Measurements from ENCODE around the gene RRAGD. TPM values are rescaled to one million over a fixed set of nuclear protein-coding genes. Genes with fewer than 3 reads are reported as not detected.
"Not testable (repeated sequence)": the region's sequence is repeated elsewhere in the genome, so short reads cannot be mapped to it uniquely, and the experiment has no call there.

Gene RRAGD
- polyA plus RNA-seq, 4 donors, result 29.9 to 37.3 (median 34.5) TPM

DNA sequence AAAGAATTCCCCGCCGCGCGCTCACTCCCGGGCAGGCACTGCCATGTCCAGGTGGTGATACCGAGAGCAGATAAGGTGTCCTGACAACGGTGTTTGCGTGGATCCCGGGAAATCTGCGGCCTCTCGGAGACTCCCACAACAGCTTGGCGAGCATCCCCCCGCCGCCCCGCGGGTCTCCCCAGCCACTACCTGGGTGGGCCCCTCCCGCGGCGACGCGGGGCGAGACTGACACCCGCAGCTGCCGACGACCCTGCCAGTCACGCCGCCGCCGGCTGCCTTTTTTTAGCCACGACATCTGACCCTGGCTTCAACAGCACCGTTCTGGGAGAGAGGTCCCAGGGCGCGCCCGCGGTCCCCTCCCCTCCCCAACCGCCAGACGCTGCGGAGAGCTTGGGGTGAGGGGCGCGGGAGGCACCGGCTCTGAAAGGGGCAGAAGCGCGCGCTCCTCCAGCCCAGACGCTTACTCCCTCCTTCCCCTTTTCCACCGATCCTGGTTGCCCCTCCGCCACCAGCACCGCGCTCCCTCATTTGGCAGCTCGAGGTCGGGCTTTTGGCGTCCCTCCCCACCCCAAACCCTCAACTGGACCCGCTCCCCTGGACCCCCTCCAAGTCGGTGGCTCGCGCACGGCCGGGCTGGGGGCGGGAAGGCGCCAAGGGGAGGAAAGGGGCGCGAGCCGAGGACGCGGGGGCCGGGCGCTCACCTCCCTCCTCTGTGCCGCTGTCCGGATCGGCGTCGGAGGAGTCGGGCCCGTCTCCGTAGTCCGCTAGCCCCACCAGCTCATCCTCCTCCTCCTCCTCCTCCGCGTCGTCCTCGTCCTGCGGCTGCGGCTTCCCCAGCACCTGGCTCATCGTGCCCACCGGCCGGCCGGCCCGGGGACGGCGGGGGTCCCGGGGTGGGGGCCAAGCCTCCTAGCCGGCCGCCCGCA lies 665 bp downstream of the RRAGD start:
- DNase-seq (ENCODE audit: low read depth in 4 of 4, low spot score in 2 of 4), result no peak

DNA sequence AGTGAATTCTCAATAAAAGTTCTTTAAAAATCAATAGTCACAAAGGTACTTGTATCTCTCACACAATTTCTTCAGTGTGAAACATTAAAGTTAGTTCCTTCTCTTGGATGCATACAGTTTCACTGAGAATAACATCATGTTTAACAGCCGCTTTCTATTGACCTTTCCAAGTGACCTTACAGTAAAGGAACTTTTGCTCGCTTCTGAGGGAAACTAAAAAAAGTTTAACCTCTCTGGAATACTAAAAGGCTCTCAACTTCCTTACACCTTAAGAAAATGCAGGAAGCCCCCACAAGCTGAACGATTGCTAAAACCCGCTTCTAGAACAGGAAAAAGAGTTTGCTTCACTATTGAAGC lies 1.3 kb downstream of the RRAGD start:
- DNase-seq (ENCODE audit: low read depth in 4 of 4, low spot score in 2 of 4), result no peak

DNA sequence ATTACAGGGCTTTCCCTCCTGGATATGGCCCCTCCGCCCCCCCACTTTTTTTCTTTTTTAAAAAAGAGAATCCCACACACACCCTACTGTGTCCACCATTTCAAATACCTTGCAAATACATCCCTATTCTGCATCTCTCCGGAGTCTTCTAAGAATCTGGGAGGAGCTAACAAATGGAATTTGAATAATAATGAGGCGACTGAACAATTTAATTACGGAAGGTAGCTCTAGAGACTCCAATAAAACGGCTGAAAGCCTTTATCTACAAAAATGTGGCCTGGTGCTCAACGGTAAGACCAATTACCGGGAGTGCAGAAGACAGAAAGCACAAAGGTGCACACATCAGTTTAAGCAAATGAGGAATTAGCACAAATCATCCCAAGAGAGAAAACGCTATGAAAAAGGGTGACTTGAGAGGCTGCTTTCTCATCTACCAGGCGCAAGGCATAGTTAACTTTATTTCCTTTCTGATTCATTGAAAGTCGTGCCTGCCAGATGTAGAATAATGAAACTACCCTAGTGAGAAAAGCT lies 1.8 kb downstream of the RRAGD start:
- no peak for DNase-seq (ENCODE audit: low read depth in 4 of 4, low spot score in 2 of 4)

DNA sequence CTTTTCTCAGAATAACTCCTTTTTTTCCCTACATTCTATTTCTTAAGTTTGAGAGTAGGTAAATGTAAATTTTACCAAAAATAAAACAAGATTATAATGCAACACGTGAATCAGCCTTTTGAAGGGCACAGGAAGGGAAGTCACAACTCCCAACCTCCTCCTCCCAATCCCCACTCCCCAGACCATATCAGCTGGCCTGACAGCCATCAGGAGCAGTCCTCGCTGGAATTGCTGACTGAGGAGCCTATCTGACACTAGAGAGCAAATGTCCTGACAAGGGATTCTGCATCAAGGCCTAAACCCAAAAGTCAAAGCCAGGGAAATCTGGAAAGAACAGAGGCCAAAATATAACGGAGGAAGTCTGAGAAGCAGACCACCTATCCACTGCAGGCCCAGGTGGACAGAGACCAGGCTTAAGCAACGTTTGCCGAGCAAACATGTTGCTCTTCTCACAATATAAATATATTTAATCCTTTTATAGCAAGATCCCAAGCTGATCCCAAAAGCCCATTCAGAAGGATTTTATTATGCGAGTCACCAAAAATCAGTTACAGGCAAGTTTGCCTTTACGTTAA lies 2.5 kb downstream of the RRAGD start:
- no peak for DNase-seq (ENCODE audit: low read depth in 4 of 4, low spot score in 2 of 4)

DNA sequence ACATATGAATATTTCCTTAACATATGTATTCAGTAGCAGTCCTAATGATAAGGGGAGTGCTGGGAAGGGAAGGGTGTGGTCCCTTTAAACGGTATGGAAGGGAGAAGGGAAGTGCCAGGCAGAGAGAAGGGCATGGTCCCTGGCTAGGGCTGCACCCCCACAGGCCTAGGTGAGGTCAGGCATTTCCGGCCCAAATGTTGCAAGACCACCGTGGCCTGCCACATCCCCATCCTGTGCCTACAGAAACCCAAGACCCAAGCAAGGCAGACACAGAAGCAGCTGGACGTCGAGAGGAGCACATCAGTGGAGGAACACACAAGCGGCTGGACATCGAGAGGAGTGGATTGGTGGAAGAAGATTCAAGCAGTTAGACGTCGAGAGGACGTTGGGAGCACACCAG lies 5.9 kb downstream of the RRAGD start:
- DNase-seq (ENCODE audit: low read depth in 4 of 4, low spot score in 2 of 4), result no peak

DNA sequence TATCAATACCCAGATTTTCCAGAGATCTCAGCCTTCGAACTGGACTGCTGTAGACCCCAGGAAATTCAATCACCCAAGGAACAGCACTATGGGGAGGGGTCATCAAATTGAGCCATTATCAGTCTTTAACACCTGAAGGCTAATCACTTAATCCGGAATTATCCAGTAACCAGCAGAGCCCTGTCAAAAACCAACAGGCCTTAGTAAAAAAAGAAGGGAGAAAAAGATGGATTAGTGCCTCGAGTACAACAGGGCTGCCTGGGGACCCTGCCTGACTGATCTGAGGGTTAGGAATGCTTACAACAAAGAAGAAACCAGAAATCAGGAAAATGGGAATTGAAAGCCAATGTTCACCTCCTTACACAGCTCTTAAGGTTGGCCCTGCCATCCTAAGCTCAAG lies 7.6 kb downstream of the RRAGD start:
- no peak for DNase-seq (ENCODE audit: low read depth in 4 of 4, low spot score in 2 of 4)

DNA sequence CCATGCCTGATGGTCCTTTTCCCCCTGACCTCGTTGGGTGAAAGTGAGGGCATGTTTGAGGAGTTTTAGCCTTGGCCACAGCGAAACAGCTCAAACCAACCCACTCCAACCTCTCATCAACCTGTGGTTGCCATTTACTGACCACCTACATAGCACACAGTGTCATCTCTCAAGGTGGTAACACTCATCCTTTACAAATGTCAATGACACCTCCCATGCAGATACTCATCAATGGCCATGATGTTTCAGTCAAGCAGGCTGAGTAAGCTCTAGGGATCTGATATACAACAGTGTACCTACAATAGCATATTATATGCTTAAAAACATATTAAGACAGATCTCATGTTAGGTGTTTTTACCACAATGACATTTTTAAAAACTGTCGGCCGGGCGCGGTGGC lies 9.3 kb downstream of the RRAGD start:
- no peak for DNase-seq (ENCODE audit: low read depth in 4 of 4, low spot score in 2 of 4)

DNA sequence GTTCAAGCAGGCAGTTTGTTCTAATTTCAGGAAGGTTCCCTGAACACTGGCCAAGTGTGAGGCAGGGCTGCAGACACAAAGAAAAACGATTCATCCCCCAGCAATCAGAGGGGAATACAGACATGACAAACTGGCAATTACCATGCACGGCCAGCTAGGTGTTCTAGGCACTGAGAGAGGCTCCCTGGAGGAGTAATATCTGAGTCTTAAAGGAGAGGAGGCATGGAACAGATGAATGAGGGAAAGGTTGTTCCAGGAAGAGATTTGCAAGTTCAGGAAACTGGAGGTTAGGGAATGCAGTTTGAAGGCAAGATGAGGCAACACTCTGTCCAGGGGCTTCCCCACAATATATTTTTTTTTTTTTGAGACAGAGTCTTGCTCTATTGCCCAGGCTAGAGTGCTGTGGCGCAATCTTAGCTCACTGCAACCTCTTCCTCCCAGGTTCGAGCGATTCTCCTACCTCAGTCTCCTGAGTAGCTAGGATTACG lies 11.1 kb downstream of the RRAGD start:
- DNase-seq (ENCODE audit: low read depth in 4 of 4, low spot score in 2 of 4), result no peak

DNA sequence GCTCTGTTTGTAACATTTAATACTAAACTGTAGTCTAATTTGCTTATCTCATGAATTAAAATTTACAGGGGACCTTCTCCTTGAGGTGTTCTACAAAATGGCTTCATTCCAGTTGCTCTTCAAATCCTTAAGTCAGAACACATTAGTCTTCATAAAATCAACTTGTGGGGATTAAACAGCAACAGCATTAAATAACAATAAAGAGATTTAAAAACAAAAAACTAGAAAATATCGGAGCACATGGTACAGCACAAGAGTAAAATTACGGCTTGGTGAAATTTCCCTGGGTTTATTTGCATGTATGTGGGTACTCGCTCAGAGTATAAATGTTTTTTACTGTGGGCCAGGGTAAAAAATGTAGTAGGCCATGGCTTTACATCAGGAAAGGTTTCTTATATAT lies 12.0 kb downstream of the RRAGD start:
- no peak for DNase-seq (ENCODE audit: low read depth in 4 of 4, low spot score in 2 of 4)

DNA sequence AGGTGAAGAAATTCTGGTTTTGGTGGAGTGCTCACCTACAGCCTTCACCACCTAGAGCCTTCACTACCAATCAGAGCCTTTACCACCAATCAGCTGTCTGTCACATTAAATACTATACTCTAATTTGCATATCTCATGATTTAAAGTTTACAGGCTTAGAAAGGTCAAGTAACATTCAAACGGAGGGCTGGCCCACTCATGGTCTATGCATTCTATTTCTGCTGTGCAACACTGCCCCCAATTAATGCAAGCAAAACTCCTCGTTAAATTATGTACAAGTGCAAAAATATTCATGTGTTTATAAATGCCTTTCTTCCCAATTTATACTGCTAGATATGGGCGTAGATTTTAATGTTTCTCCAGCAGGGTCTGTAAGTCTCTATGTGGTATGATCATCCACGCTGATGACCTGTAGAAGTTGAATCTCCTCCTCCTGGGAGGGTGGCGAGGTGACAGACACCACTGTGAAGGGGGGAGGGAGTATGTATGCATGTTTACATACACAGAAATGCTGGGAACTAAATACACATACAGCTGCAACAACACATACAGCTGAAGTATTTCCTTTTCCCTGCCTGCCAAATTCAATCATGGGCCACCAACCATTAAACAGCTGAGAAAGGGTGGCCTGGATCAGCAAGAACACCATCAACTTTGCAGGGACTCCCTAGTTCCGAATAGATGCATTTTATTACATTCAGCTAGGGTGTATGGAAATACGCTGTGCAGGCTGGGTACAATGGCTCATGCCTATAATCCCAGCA lies 13.1 kb downstream of the RRAGD start:
- DNase-seq (ENCODE audit: low read depth in 4 of 4, low spot score in 2 of 4), result no peak

DNA sequence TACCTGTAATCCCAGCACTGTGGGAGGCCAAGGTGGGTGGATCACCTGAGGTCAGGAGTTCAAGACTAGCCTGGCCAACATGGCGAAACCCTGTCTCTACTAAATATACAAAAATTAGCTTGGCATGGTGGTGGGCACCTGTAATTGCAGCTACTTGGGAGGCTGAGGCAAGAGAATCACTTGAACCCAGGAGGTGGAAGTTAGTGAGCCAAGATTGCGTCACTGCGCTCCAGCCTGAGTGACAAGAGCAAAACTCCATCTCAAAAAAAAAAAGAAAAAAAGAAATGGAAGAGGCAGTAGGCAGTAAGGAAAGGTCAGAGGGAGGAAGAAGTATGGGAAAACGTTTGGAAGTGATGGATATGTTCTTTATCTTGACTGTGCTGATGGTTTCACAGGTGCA lies 14.2 kb downstream of the RRAGD start:
- DNase-seq (ENCODE audit: low read depth in 4 of 4, low spot score in 2 of 4), result not testable (repeated sequence)

DNA sequence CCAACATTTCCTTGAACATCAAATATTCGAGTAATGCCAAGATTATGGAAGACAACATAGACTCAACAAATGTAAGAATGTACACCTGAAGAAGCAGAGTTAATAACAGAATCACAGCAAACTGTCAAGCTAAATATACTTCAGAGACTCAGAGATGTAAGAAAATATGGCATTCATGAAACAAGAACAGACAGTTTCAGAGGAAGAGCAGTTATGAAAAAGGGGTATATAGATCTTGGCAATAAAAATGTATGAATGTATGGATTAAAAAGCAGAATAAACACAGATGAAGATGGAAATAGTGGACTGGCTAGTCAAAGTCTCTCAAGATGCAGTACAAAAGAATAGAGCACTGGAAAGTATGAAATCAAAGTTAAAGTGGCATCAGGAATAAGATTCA lies 18.4 kb downstream of the RRAGD start:
- no peak for DNase-seq (ENCODE audit: low read depth in 4 of 4, low spot score in 2 of 4)

DNA sequence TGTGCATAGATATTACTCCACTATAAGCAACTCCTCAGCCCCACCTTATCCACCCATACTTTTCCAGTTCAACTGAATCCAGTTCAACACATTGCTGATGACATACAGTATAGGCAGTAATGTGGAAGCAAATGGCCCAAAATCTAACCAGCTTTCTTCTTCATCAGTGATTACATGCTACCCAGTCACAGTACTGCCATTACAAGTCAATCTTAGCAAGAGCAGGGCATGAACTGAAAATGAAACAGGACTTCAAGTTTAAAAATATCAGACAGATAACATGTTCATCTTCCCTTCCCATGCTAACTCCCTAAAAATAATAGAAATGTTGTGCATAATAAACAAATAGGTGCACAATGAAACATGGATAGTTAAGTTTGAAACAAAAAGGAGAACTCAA lies 19.2 kb downstream of the RRAGD start:
- DNase-seq (ENCODE audit: low read depth in 4 of 4, low spot score in 2 of 4), result no peak

DNA sequence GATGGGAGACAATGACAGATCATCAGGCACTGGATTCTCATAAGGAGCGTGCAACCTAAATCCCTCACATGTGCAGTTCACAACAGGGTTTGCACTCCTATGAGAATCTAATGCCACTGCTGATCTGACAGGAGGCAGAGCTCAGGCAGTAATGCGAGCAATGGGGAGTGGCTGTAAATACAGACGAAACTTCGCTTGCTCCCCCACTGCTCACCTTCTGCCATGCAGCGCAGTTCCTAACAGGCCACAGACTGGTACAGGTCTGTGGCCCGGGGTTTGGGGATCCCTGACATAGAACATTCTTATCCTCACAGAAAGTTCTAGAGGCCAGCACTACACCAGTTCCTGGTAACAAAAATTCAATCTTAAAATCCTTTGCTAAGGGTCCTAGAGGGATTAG lies 23.2 kb downstream of the RRAGD start:
- DNase-seq (ENCODE audit: low read depth in 4 of 4, low spot score in 2 of 4), result no peak

DNA sequence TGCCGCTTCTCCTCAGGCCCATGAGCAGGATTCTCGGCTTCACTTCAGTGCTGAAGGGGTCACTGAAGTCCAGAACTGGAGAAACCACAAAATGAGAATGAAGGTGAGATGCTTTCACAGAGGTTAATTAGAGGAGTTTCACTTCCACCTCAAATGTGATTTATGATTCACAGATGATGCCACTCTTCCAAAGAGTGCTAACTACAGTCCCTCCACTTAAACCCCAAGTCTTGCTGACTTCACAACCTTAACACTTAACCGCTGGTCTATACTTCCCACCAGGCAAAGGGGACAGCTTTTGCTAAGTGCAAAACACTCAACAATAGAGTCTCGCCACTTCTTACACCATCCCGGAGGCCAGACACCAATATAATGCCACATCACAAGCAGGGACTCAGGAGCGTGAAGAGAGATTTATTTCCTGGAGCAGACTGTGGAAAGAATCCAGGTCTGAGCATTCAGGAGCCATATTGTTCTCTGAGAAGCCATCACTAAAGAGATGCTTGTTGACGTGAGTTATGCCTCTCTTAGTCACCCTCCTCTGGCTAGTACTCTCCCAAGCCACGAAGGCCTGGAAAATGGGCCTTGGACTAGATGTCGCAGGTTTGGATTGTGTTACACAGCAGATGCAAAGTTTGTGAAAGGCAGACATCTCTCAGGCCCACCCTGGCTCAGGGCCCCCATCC lies 24.4 kb downstream of the RRAGD start:
- no peak for DNase-seq (ENCODE audit: low read depth in 4 of 4, low spot score in 2 of 4)

DNA sequence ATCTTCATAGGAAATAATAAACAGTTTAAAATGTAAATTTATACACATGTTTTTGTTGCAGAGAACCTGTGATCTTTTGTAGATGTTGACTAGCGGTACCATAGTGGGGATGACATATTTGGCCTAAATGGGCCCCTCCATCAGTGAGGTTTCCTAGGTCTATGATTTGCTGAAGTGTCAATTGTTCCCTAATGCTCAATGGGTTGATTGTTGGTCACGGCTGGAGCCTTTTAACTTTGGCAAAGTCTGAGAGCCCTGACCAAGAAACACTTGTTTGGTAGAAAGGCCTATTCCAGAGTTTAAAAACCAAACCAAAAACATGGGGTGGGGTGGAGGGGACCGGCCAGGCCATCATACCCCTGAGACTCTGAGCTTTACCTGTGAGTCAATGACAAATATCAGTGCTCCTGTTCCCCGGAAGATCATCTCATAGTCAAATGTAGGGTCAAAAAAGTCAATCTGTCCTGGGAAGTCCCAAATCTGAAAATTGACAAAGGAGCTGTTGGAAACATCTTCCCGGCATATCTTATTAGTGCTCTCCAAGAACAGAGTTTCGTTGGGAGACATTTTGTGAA lies 25.1 kb downstream of the RRAGD start:
- DNase-seq (ENCODE audit: low read depth in 4 of 4, low spot score in 2 of 4), result no peak

DNA sequence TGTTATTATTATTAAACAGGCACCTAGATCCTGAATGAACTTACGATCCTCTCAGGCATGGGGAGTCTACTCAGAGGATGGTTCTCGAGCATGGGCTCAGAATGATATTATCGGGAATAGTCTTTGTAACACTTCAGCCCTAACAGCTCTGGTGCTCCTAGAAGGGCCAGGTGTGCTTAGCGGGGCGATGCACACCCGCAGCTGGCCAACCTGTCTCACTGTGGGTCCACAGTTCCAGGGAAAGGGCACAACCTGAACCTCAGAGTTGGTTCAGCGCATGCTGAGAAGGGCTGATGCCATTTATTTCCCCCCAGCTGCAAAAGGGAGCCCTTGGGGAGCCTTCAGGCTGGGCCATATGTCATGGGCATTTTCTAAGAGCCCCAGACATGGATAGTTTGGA lies 26.2 kb downstream of the RRAGD start:
- no peak for DNase-seq (ENCODE audit: low read depth in 4 of 4, low spot score in 2 of 4)

DNA sequence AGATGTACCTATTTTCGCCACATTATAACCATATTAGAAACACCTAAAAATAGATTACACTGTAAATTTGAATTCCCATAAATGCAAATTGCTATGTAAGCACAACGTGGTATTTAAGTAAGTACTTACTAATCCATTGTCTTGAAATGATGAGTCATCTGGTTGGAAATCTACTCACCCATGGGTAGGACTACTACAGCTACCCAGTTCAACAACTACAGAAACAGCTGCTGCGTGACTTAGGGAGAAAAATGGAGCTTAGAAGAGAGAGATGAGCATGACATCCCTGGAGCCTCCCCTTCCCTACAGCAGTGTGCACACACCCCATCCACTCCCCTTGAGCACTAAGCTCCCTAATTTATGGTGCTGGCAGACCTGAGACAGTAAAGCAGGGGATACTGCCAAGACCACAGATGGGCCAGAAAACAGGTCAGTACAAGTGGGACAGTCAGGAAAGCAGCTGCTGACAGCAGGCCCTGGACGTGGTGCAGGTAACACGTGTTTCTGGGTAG lies 26.9 kb downstream of the RRAGD start:
- no peak for DNase-seq (ENCODE audit: low read depth in 4 of 4, low spot score in 2 of 4)

DNA sequence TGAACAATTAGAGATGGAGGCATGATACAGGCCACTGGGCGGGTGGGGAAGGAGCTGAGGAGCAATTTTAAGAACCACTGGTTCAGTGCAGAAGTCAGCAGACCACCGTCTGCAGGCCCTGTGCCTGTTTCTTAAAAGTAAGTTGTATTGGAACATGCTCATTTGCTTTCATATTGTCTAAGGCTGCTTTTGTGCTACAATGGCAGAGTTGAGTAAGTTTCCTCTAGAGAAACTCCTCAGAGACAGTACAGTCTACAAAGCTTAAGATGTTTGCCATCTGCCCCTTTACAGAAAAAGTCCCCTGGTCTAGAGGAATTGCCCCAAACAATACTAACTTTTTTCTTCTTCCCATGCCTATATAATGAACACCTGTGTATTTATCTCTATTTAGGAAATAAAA lies 31.0 kb downstream of the RRAGD start:
- no peak for DNase-seq (ENCODE audit: low read depth in 4 of 4, low spot score in 2 of 4)

DNA sequence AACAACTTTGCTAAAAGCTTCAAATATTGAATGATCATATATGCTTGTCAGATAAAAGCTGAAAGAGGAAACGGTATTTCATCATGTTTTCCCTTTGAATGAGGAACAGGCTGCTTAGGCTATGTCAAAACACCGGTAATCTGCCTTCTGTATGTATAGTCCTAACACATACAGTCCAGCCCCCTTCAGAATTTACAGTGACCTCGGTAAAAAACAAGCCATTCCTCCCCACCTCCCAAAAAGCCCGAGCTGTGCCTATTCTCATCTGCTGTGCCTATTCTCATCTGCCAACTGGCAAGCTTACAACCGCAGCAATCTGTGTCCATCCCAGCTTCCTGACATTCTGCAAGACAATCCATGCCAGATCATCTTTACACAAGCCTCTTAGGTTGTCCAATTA lies 32.8 kb downstream of the RRAGD start:
- DNase-seq (ENCODE audit: low read depth in 4 of 4, low spot score in 2 of 4), result no peak

Measured in left renal cortex interstitium (tissue), 4 donors.